Activated gamma-delta T cell treated with anti-CD3 and anti-CD28 coated beads, Interleukin-2, amount 50 U/mL, for 16 hours (primary cell): ENCODE data around the gene HPS5.
"Not testable (repeated sequence)": the region's sequence is repeated elsewhere in the genome, so short reads cannot be mapped to it uniquely, and the experiment has no call there.

Experiments
- DNase-seq: peaks from one replicate; pipeline ENCODE4 v3.0.0-alpha.2; 2020; ENCODE audit warnings: low read depth

HPS5 gene

GRCh38 chr11:18321969-18322711 is at the start of gene HPS5, which contains the start of gene GTF2H1:
Gene HPS5, minus strand, starts transcription at chr11:18322140. Its CDS starts 4,282 bp downstream, at chr11:18317858.
Gene GTF2H1, plus strand, starts transcription at chr11:18322567. Its CDS starts 10,508 bp downstream, at chr11:18333075.
- DNase-seq = peak; percentile 92

GRCh38 chr11:18371279-18371678 is 49.3 kb upstream of the HPS5 start:
- DNase-seq = no peak

GRCh38 chr11:18369398-18369797 is 47.5 kb upstream of the HPS5 start:
- no peak for DNase-seq

- no peak for DNase-seq
Observed at GRCh38 chr11:18368221-18368620, 46.3 kb upstream of the HPS5 start.

- DNase-seq = no peak
Observed at GRCh38 chr11:18367431-18367830, 45.5 kb upstream of the HPS5 start.

GRCh38 chr11:18366286-18366685 is 44.3 kb upstream of the HPS5 start:
- no peak for DNase-seq

- DNase-seq = no peak
Observed at GRCh38 chr11:18365741-18366140, 43.8 kb upstream of the HPS5 start.

- DNase-seq = no peak
Observed at GRCh38 chr11:18364495-18365073, 42.6 kb upstream of the HPS5 start.

- DNase-seq = no peak
Observed at GRCh38 chr11:18361154-18361553, 39.2 kb upstream of the HPS5 start.

- no peak for DNase-seq
Observed at GRCh38 chr11:18358646-18359045, 36.7 kb upstream of the HPS5 start.

GRCh38 chr11:18352581-18352980 is 30.6 kb upstream of the HPS5 start:
- DNase-seq = no peak

GRCh38 chr11:18347471-18348125 is 25.7 kb upstream of the HPS5 start:
- DNase-seq = no peak

GRCh38 chr11:18332891-18333290 is 11.0 kb upstream of the HPS5 start:
- DNase-seq = no peak

GRCh38 chr11:18332302-18332701 is 10.4 kb upstream of the HPS5 start:
- DNase-seq = no peak

- no peak for DNase-seq
Observed at GRCh38 chr11:18330921-18331320, 9.0 kb upstream of the HPS5 start.

GRCh38 chr11:18329196-18329870 is 7.4 kb upstream of the HPS5 start:
- no peak for DNase-seq

GRCh38 chr11:18324381-18324780 is 2.4 kb upstream of the HPS5 start:
- DNase-seq = no peak

GRCh38 chr11:18323881-18324280 is 1.9 kb upstream of the HPS5 start:
- DNase-seq = not testable (repeated sequence)

GRCh38 chr11:18322818-18323570 is 1.1 kb upstream of the HPS5 start:
- DNase-seq = no peak

GRCh38 chr11:18321578-18321968 is 367 bp downstream of the HPS5 start:
- DNase-seq = no peak

GRCh38 chr11:18320617-18321016 is 1.3 kb downstream of the HPS5 start:
- no peak for DNase-seq

GRCh38 chr11:18319914-18320313 is 2.0 kb downstream of the HPS5 start:
- DNase-seq = no peak
